H9 (cell line): ENCODE data around the gene GPR173. TPM values are rescaled to one million over a fixed set of nuclear protein-coding genes. Genes with fewer than 3 reads are reported as not detected.

Experiments used
- DNase-seq: peaks from one replicate; pipeline ENCODE4 v3.0.0-alpha.2; 2017
- H2AFZ ChIP-seq: one replicate; pipeline ENCODE4 v1.6.1; 2013; ENCODE audit warnings: mild to moderate bottlenecking, low read length, control low read depth, moderate library complexity
- H2AK5ac ChIP-seq: 2 replicates; pipeline ENCODE4 v1.6.1; 2013; ENCODE audit warnings: low read length, control low read depth, mixed read lengths; ENCODE audit not compliant: insufficient read length
- H2BK120ac ChIP-seq: one replicate; pipeline ENCODE4 v1.6.1; 2013; ENCODE audit warnings: low read depth, mild to moderate bottlenecking, low read length, control low read depth, inconsistent platforms; ENCODE audit not compliant: poor library complexity, severe bottlenecking
- H2BK12ac ChIP-seq: 2 replicates; pipeline ENCODE4 v1.6.1; 2013; ENCODE audit warnings: low read length, control low read depth, mixed read lengths, low read depth; ENCODE audit not compliant: insufficient read length
- H2BK15ac ChIP-seq: 2 replicates; pipeline ENCODE4 v1.6.1; 2013; ENCODE audit warnings: low read depth, low read length, control low read depth
- H2BK20ac ChIP-seq: one replicate; pipeline ENCODE4 v1.6.1; 2013; ENCODE audit warnings: low read depth, mild to moderate bottlenecking, low read length, control low read depth, inconsistent platforms; ENCODE audit not compliant: poor library complexity, severe bottlenecking
- H2BK5ac ChIP-seq: 2 replicates; pipeline ENCODE4 v1.6.1; 2013; ENCODE audit warnings: low read length, control low read depth, mixed read lengths; ENCODE audit not compliant: insufficient read length
- H3K14ac ChIP-seq: 2 replicates; pipeline ENCODE4 v1.6.1; 2013; ENCODE audit warnings: low read length, control low read depth; ENCODE audit not compliant: insufficient read depth
- H3K18ac ChIP-seq: 2 replicates; pipeline ENCODE4 v1.6.1; 2013; ENCODE audit warnings: low read depth, mild to moderate bottlenecking, mixed read lengths, low read length, control low read depth; ENCODE audit not compliant: insufficient read length
- H3K23ac ChIP-seq: 2 replicates; pipeline ENCODE4 v1.6.1; 2013; ENCODE audit warnings: low read length, control low read depth, mixed read lengths, low read depth; ENCODE audit not compliant: insufficient read length
- H3K23me2 ChIP-seq: 2 replicates; pipeline ENCODE4 v1.6.1; 2013; ENCODE audit warnings: low read depth, mild to moderate bottlenecking, mixed read lengths, low read length, control low read depth; ENCODE audit not compliant: insufficient read length, poor library complexity, severe bottlenecking
- H3K27ac ChIP-seq: 2 replicates; pipeline ENCODE4 v1.5.1; 2013; ENCODE audit warnings: low read length, control low read depth, mixed read lengths, low read depth; ENCODE audit not compliant: insufficient read length
- H3K27me3 ChIP-seq: 2 replicates; pipeline ENCODE4 v1.6.1; 2013; ENCODE audit warnings: low read length, control low read depth, inconsistent platforms; ENCODE audit not compliant: insufficient read depth
- H3K4ac ChIP-seq: 2 replicates; pipeline ENCODE4 v1.6.1; 2013; ENCODE audit warnings: low read depth, mild to moderate bottlenecking, control low read depth, inconsistent platforms, low read length, moderate library complexity
- H3K4me1 ChIP-seq: 2 replicates; pipeline ENCODE4 v1.6.1; 2013; ENCODE audit warnings: low read length, control low read depth, inconsistent platforms; ENCODE audit not compliant: insufficient read depth
- H3K4me2 ChIP-seq: 2 replicates; pipeline ENCODE4 v1.6.1; 2013; ENCODE audit warnings: low read length, control low read depth, mixed read lengths; ENCODE audit not compliant: insufficient read length, insufficient read depth
- H3K56ac ChIP-seq: 2 replicates; pipeline ENCODE4 v1.6.1; 2013; ENCODE audit warnings: low read depth, mild to moderate bottlenecking, mixed read lengths, low read length, control low read depth; ENCODE audit not compliant: insufficient read length
- H3K79me1 ChIP-seq: 2 replicates; pipeline ENCODE4 v1.6.1; 2013; ENCODE audit warnings: low read depth, mild to moderate bottlenecking, moderate library complexity, low read length, control low read depth, inconsistent platforms; ENCODE audit not compliant: insufficient read depth, poor library complexity, severe bottlenecking
- H3K79me2 ChIP-seq: 2 replicates; pipeline ENCODE4 v1.6.1; 2013; ENCODE audit warnings: low read length, control low read depth, inconsistent platforms; ENCODE audit not compliant: insufficient read depth
- H3K9ac ChIP-seq: 2 replicates; pipeline ENCODE4 v1.6.1; 2013; ENCODE audit warnings: low read length, control low read depth, mixed read lengths; ENCODE audit not compliant: insufficient read length; ENCODE audit errors: extremely low read depth
- H3K9me3 ChIP-seq: one replicate; pipeline ENCODE4 v1.6.1; 2013; ENCODE audit warnings: low read depth, low read length, inconsistent platforms; ENCODE audit not compliant: control insufficient read depth
- H3T11ph ChIP-seq: one replicate; pipeline ENCODE4 v1.6.1; 2013; ENCODE audit warnings: mild to moderate bottlenecking, low read length, control low read depth, inconsistent platforms
- H4K20me1 ChIP-seq: one replicate; pipeline ENCODE4 v1.6.1; 2013; ENCODE audit not compliant: control insufficient read depth, insufficient read length, insufficient read depth
- H4K5ac ChIP-seq: 2 replicates; pipeline ENCODE4 v1.6.1; 2013; ENCODE audit warnings: low read depth, mild to moderate bottlenecking, mixed read lengths, low read length, control low read depth; ENCODE audit not compliant: insufficient read length
- H4K8ac ChIP-seq: replicated peaks from 2 replicates; pipeline ENCODE4 v1.6.1; 2013; ENCODE audit warnings: low read length, control low read depth, mixed read lengths, low read depth; ENCODE audit not compliant: insufficient read length
- H4K91ac ChIP-seq: 2 replicates; pipeline ENCODE4 v1.6.1; 2013; ENCODE audit warnings: low read depth, mild to moderate bottlenecking, moderate library complexity, mixed read lengths, low read length, control low read depth; ENCODE audit not compliant: insufficient read length
- H3K27ac Mint-ChIP-seq, 3 experiments: 2 replicates in 2 of 3; 3 replicates in 1 of 3; pipeline ENCODE4 v1.8.0; 2020 to 2021; ENCODE audit warnings: mixed read lengths in 3 of 3, mild to moderate bottlenecking in 1 of 3, moderate library complexity in 1 of 3
- H3K27me3 Mint-ChIP-seq: 2 replicates; pipeline ENCODE4 v1.8.0; 2021; ENCODE audit warnings: low read depth, mild to moderate bottlenecking, moderate library complexity, mixed read lengths
- H3K36me3 Mint-ChIP-seq, 3 experiments: 2 replicates in 2 of 3; 3 replicates in 1 of 3; pipeline ENCODE4 v1.8.0; 2020 to 2021; ENCODE audit warnings: low read depth in 3 of 3, mixed read lengths in 3 of 3; ENCODE audit not compliant: insufficient read depth in 1 of 3
- H3K4me1 Mint-ChIP-seq, 2 experiments: 2 replicates each; pipeline ENCODE4 v1.8.0; 2020; ENCODE audit warnings: mixed read lengths in 2 of 2
- H3K4me3 Mint-ChIP-seq, 2 experiments: 2 replicates in 1 of 2; 3 replicates in 1 of 2; pipeline ENCODE4 v1.8.0; 2020 to 2021; ENCODE audit warnings: mild to moderate bottlenecking in 2 of 2, mixed read lengths in 2 of 2, moderate library complexity in 1 of 2
- H3K9me3 Mint-ChIP-seq, 2 experiments: 2 replicates in 1 of 2; 3 replicates in 1 of 2; pipeline ENCODE4 v1.8.0; 2020; ENCODE audit warnings: mild to moderate bottlenecking in 2 of 2, mixed read lengths in 2 of 2, moderate library complexity in 1 of 2
- CTCF ChIP-seq: fragments of 200-600 bp; sonication (generic); conservative IDR thresholded peaks from 3 replicates; pipeline ENCODE4 v1.8.0; 2021; ENCODE audit warnings: antibody characterized with exemption, mild to moderate bottlenecking
- WGBS: extraction: QIAGEN DNeasy Blood & Tissue Kit; methylation state at CpG from one replicate; pipeline ENCODE4 v1.1.7; 2013; ENCODE audit warnings: missing lambda C conversion rate, low lambda C conversion rate, mixed read lengths; ENCODE audit not compliant: insufficient read length; ENCODE audit errors: extremely low coverage; 5-methylcytosine and 5-hydroxymethylcytosine counted together
- total RNA-seq: library from RNA; stranded (reverse); gene quantifications from 2 replicates; pipeline ENCODE4 v1.2.1, GENCODE V29; 2021

The GPR173 gene
- total RNA-seq, 1 experiment from 2014 or later, result 5.4 TPM

GRCh38 chrX:53071064-53071463, 22.5 kb downstream of the GPR173 start:
- Histone ChIP-seq H3T11ph (no peak overlapping the region), H3K9ac (no peak overlapping the region), H2BK12ac (no peak overlapping the region), H4K91ac (no peak overlapping the region), H3K14ac (no peak overlapping the region), H2AFZ (no peak overlapping the region), H3K56ac (no peak overlapping the region), H2BK120ac (no peak overlapping the region), H2BK15ac (no peak overlapping the region), H3K4ac (no peak overlapping the region), H3K79me2 (no peaks in the 10 kb centered on the region), H4K20me1 (no peaks in the 10 kb centered on the region), H3K23ac (no peak overlapping the region), H3K79me1 (no peaks in the 10 kb centered on the region), H3K9me3 (peaks cover 13% of the 10 kb centered on the region), H3K27ac (no peak overlapping the region), H2AK5ac (no peak overlapping the region), H4K5ac (no peak overlapping the region), H2BK5ac (no peak overlapping the region), H2BK20ac (no peak overlapping the region), H3K27me3 (no peaks in the 10 kb centered on the region), H3K18ac (no peak overlapping the region), H3K23me2 (peaks cover 4% of the 10 kb centered on the region), H3K4me2 (no peak overlapping the region), H3K4me1 (no peaks in the 10 kb centered on the region), H4K8ac (no peak overlapping the region)
- no peak for DNase-seq
- TF ChIP-seq CTCF, result no peak
- Mint-ChIP-seq H3K36me3 (peaks cover 0 to 8% (median 4%) of the 10 kb centered on the region in 3 experiments; a peak in 5 of 7 replicates), H3K9me3 (peaks cover 59 to 61% of the 10 kb centered on the region in 2 experiments), H3K27me3 (peaks cover 3% of the 10 kb centered on the region), H3K27ac (no peak overlapping the region), H3K4me3 (no peak overlapping the region), H3K4me1 (peaks cover 13 to 14% of the 10 kb centered on the region in 2 experiments)
- no CpG with 5 or more reads among the region's 10 CpGs for WGBS
